ENCODE data around the gene STPG1.
A peak's percentile ranks its signal among the peaks of the same experiment; 100 is the strongest.

STPG1 gene

GRCh38 chr1:24369199-24369598 lies 44.4 kb downstream of the STPG1 start:
- DNase-seq (ENCODE audit: low read depth) = no peak
- TF ChIP-seq CTCF (IDR thresholded peaks at IDR 0.05; ENCODE audit: low read depth, low read length, missing control alignments) = no peak
- in situ Hi-C loops (cut with HindIII; ENCODE audit: low sequenced_read_pairs) = no loop called here
- H3K4me3 ChIP-seq (ENCODE audit: low read depth, low read length) = no peak overlapping the region

- no peak for TF ChIP-seq CTCF (IDR thresholded peaks at IDR 0.05; ENCODE audit: low read depth, low read length, missing control alignments)
- H3K4me3 ChIP-seq (ENCODE audit: low read depth, low read length) = no peak overlapping the region
- DNase-seq (ENCODE audit: low read depth) = no peak
- in situ Hi-C loops (cut with HindIII; ENCODE audit: low sequenced_read_pairs) = no loop called here
Measured at GRCh38 chr1:24366707-24367106, 46.9 kb downstream of the STPG1 start.

GRCh38 chr1:24364975-24365678 lies 48.5 kb downstream of the STPG1 start:
- TF ChIP-seq CTCF (IDR thresholded peaks at IDR 0.05; ENCODE audit: low read depth, low read length, missing control alignments) = no peak
- in situ Hi-C loops (cut with HindIII; ENCODE audit: low sequenced_read_pairs) = no loop called here
- peak; percentile 84 for DNase-seq (ENCODE audit: low read depth)
- no peak overlapping the region for H3K4me3 ChIP-seq (ENCODE audit: low read depth, low read length)

GRCh38 chr1:24364605-24364974 lies 49.0 kb downstream of the STPG1 start:
- H3K4me3 ChIP-seq (ENCODE audit: low read depth, low read length) = no peak overlapping the region
- in situ Hi-C loops (cut with HindIII; ENCODE audit: low sequenced_read_pairs) = no loop called here
- no peak for TF ChIP-seq CTCF (IDR thresholded peaks at IDR 0.05; ENCODE audit: low read depth, low read length, missing control alignments)
- DNase-seq (ENCODE audit: low read depth) = no peak

GRCh38 chr1:24363994-24364393 lies 49.6 kb downstream of the STPG1 start:
- in situ Hi-C loops (cut with HindIII; ENCODE audit: low sequenced_read_pairs) = no loop called here
- no peak overlapping the region for H3K4me3 ChIP-seq (ENCODE audit: low read depth, low read length)
- no peak for TF ChIP-seq CTCF (IDR thresholded peaks at IDR 0.05; ENCODE audit: low read depth, low read length, missing control alignments)
- DNase-seq (ENCODE audit: low read depth) = no peak

GRCh38 chr1:24362982-24363614 lies 50.5 kb downstream of the STPG1 start:
- DNase-seq (ENCODE audit: low read depth) = peak; percentile 98
- no peak overlapping the region for H3K4me3 ChIP-seq (ENCODE audit: low read depth, low read length)
- TF ChIP-seq CTCF (IDR thresholded peaks at IDR 0.05; ENCODE audit: low read depth, low read length, missing control alignments) = no peak
- in situ Hi-C loops (cut with HindIII; ENCODE audit: low sequenced_read_pairs) = no loop called here
